K562 (cell line): Measurements from ENCODE around the gene WSCD1.

ENCODE experiments used
- HCFC1 ChIP-seq: IDR thresholded peaks from 2 replicates; pipeline ENCODE4 v1.6.1; 2012; ENCODE audit warnings: low read depth, low read length, improper control_type of control experiment
- HDAC2 ChIP-seq: fragments of 450-650 bp; IDR thresholded peaks from 2 replicates; pipeline ENCODE4 v1.6.1; 2016; ENCODE audit warnings: mild to moderate bottlenecking
- RFX5 ChIP-seq: IDR thresholded peaks from 2 replicates; pipeline ENCODE4 v1.6.1; 2011; ENCODE audit warnings: low read depth, mild to moderate bottlenecking, improper control_type of control experiment, low read length
- ZBTB8A ChIP-seq: fragments of 450-650 bp; IDR thresholded peaks from 2 replicates; pipeline ENCODE4 v1.6.1; 2018; ENCODE audit warnings: mild to moderate bottlenecking, moderate library complexity; ENCODE audit not compliant: partially characterized antibody

DNA sequence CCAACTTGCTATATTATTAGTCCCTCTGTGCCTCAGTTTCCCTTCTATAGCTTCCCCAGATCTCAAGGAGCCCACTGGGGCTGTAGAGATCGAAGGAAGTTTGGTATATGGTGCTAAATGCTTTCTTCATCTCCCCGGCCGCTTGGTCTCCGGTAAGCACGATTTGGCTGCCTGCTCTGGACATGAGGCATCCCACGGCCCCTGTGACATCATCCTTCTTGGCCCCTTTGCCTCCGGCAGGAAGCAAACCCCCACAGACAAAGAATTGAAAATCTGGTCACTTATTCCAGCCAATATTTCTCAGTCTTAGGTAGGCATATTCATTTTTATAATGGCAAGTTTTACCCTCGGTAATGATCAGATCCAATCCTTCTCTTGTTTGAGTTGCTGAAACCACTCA is 65.8 kb downstream of the WSCD1 start:
- TF ChIP-seq RFX5 (no peak), ZBTB8A (no peak), HDAC2 (no peak), HCFC1 (no peak)
